A549 (cell line): ENCODE data around the gene USP24. TPM values are rescaled to one million over a fixed set of nuclear protein-coding genes. Genes with fewer than 3 reads are reported as not detected.

ENCODE experiments used
- ATAC-seq, 2 experiments: fragments of 200-7000 bp in 1 of 2; fragments of >200 bp in 1 of 2; cut with Nextera tagmentation in 1 of 2; cut with Tn5 transposase in 1 of 2; 3 replicates each; pipeline versions ENCODE4 v1.8.0 to v1.9.1; 2018 to 2020; ENCODE audit warnings: mild to moderate bottlenecking in 1 of 2, moderate library complexity in 1 of 2
- CTCF ChIA-PET: fragments of 300-600 bp; sonication (Branson Sonifier 250); formaldehyde crosslinking; extraction: SDS; loops from one replicate; lab custom pipeline; 2021; ENCODE audit warnings: antibody characterized with exemption, inconsistent platforms; lab: Yijun Ruan, JAX
- POLR2A ChIA-PET: fragments of 350-600 bp; formaldehyde crosslinking; extraction: SDS; loops from one replicate; lab custom pipeline; 2021; ENCODE audit warnings: antibody characterized with exemption, inconsistent platforms; lab: Yijun Ruan, JAX
- DNase-seq, 2 experiments: peaks; one replicate each; pipeline versions ENCODE4 v3.0.0 to v3.0.0-alpha.2; 2011 to 2016; ENCODE audit warnings: low read depth in 1 of 2, low spot score in 1 of 2
- FAIRE-seq: peaks from 2 replicates; lab custom pipeline; 2011; peaks lifted over from hg19 to GRCh38; lab: Jason Lieb, UNC
- H3K27ac ChIP-seq, 2 experiments: fragments of >200 bp; sonication (Bioruptor Twin); formaldehyde crosslinking; 3 replicates each; pipeline ENCODE4 v1.5.1; 2016 to 2017
- H3K4me1 ChIP-seq: fragments of >200 bp; sonication (Bioruptor Twin); formaldehyde crosslinking; 3 replicates; pipeline ENCODE4 v1.6.1; 2016
- H3K4me2 ChIP-seq: fragments of >200 bp; sonication (Bioruptor Twin); formaldehyde crosslinking; 3 replicates; pipeline ENCODE4 v1.6.1; 2016
- H3K4me3 ChIP-seq: fragments of >200 bp; sonication (Bioruptor Twin); formaldehyde crosslinking; 3 replicates; pipeline ENCODE4 v1.5.1; 2016
- H3K9me3 ChIP-seq: fragments of >200 bp; sonication (Bioruptor Twin); formaldehyde crosslinking; 3 replicates; pipeline ENCODE4 v1.6.1; 2016
- CBX2 ChIP-seq: fragments of 200-600 bp; sonication (generic); IDR thresholded peaks from 2 replicates; pipeline ENCODE4 v1.6.1; 2016; ENCODE audit warnings: low read depth, mild to moderate bottlenecking, borderline replicate concordance
- CBX8 ChIP-seq: fragments of 200-600 bp; sonication (generic); IDR thresholded peaks from 2 replicates; pipeline ENCODE4 v1.6.1; 2016
- CTCF ChIP-seq: fragments of >200 bp; sonication (Bioruptor Twin); formaldehyde crosslinking; IDR thresholded peaks from 3 replicates; pipeline ENCODE4 v1.5.1; 2016
- E2F6 ChIP-seq: IDR thresholded peaks from 2 replicates; pipeline ENCODE4 v1.6.1; 2012; ENCODE audit warnings: low read depth, borderline replicate concordance
- EHF ChIP-seq: fragments of 250-450 bp; sonication (Bioruptor Pico); IDR thresholded peaks from 2 replicates; pipeline ENCODE4 v1.5.0; 2020; ENCODE audit warnings: mild to moderate bottlenecking
- FOSB ChIP-seq: fragments of 250-450 bp; sonication (Bioruptor Pico); IDR thresholded peaks from 2 replicates; pipeline ENCODE4 v1.5.0; 2020; ENCODE audit warnings: mild to moderate bottlenecking, moderate library complexity
- GATA3 ChIP-seq: IDR thresholded peaks from 2 replicates; pipeline ENCODE4 v1.6.1; 2012; ENCODE audit warnings: borderline replicate concordance
- HEYL ChIP-seq: fragments of 250-450 bp; sonication (Bioruptor Pico); IDR thresholded peaks from 2 replicates; pipeline ENCODE4 v1.8.0; 2021; ENCODE audit warnings: mild to moderate bottlenecking, moderate library complexity
- HOXA7 ChIP-seq: fragments of 250-450 bp; sonication (Bioruptor Pico); IDR thresholded peaks from 2 replicates; pipeline ENCODE4 v1.5.0; 2020; ENCODE audit warnings: mild to moderate bottlenecking, moderate library complexity
- HOXB13 ChIP-seq: fragments of 250-450 bp; sonication (Bioruptor Pico); IDR thresholded peaks from 2 replicates; pipeline ENCODE4 v1.5.0; 2020; ENCODE audit warnings: low read depth, mild to moderate bottlenecking, moderate library complexity
- JUN ChIP-seq, 2 experiments: fragments of >200 bp; sonication (Bioruptor Twin); formaldehyde crosslinking; IDR thresholded peaks; 2 replicates in 1 of 2; 3 replicates in 1 of 2; pipeline ENCODE4 v1.6.1; 2016 to 2017
- MAFK ChIP-seq: fragments of 450-650 bp; IDR thresholded peaks from 2 replicates; pipeline ENCODE4 v1.6.1; 2014; ENCODE audit not compliant: partially characterized antibody
- MAX ChIP-seq: IDR thresholded peaks from 2 replicates; pipeline ENCODE4 v1.6.1; 2012
- MYC ChIP-seq: IDR thresholded peaks from 2 replicates; pipeline ENCODE4 v1.6.1; 2012; ENCODE audit warnings: mild to moderate bottlenecking, inconsistent platforms, low read length, improper control_type of control experiment, borderline replicate concordance
- POLR2A ChIP-seq: IDR thresholded peaks from 2 replicates; pipeline ENCODE4 v1.6.1; 2012; ENCODE audit warnings: mild to moderate bottlenecking, low read length
- RARB ChIP-seq: fragments of 250-450 bp; sonication (Bioruptor Pico); IDR thresholded peaks from 2 replicates; pipeline ENCODE4 v1.8.0; 2021; ENCODE audit warnings: mild to moderate bottlenecking, moderate library complexity
- RCOR1 ChIP-seq: fragments of 150-350 bp; IDR thresholded peaks from 2 replicates; pipeline ENCODE4 v1.6.1; 2014; ENCODE audit warnings: antibody characterized with exemption, low read length, low read depth
- TFCP2L1 ChIP-seq: fragments of 250-450 bp; sonication (Bioruptor Pico); IDR thresholded peaks from 2 replicates; pipeline ENCODE4 v1.5.0; 2021; ENCODE audit warnings: mild to moderate bottlenecking
- USF2 ChIP-seq: fragments of 450-650 bp; IDR thresholded peaks from 2 replicates; pipeline ENCODE4 v1.6.1; 2014; ENCODE audit warnings: antibody characterized with exemption
- ZNF302 ChIP-seq: fragments of 250-450 bp; sonication (Bioruptor Pico); IDR thresholded peaks from 2 replicates; pipeline ENCODE4 v1.9.0; 2021; ENCODE audit warnings: inconsistent platforms, mild to moderate bottlenecking, moderate library complexity
- WGBS: methylation state at CpG from one replicate; pipeline ENCODE4 v1.1.6; 2017; ENCODE audit errors: missing lambda C conversion rate; 5-methylcytosine and 5-hydroxymethylcytosine counted together
- polyA plus RNA-seq, 4 experiments: library from polyadenylated mRNA; depleted of rRNA in 3 of 4; stranded (reverse); fragments of >200 nt; fragmentation: RNase III in 1 of 4; extraction: RNeasy Plus Mini Kit Qiagen cat#74134 plus additional on column Dnase treatment in 1 of 4; gene quantifications; 2 replicates in 3 of 4; 3 replicates in 1 of 4; pipeline ENCODE4 v1.2.3, GENCODE V29; 2011 to 2017

Gene USP24
- polyA plus RNA-seq, 2 of the 4 experiments (the other 2 are of a cell fraction): 14.7 to 21.7 TPM

GRCh38 chr1:55063577-55063942, 151.6 kb downstream of the USP24 start:
- CTCF ChIA-PET: interaction anchor here (0.5 kb wide), 1 partner anchor 115 kb away, joined by 3 read pairs; no protein-coding TSS in a partner anchor
- 0 out of 6 replicates have a peak overlapping the region, but pooled peaks of 1 of the 2 experiments have one; percentile 7 for H3K27ac ChIP-seq
- peaks cover 16% of the 10 kb centered on the region for H3K4me1 ChIP-seq
- FAIRE-seq (no peak), DNase-seq (no peak), ATAC-seq (peak in 1 of 2 experiments; percentile 9; a peak in 3 of 6 replicates)
- POLR2A ChIA-PET: no interaction called here
- no peaks in the 10 kb centered on the region for H3K9me3 ChIP-seq
- no peak for TF ChIP-seq USF2
- TF ChIP-seq RARB (CRISPR knock-in tag): no peak
- no peak for TF ChIP-seq CBX2
- TF ChIP-seq JUN (IDR thresholded peaks at IDR 0.05): no peak
- no peak for TF ChIP-seq HOXA7
- TF ChIP-seq GATA3: no peak
- no peak for TF ChIP-seq RCOR1
- no peak for TF ChIP-seq FOSB (CRISPR knock-in tag)
- TF ChIP-seq HEYL: no peak
- no peak overlapping the region for H3K4me3 ChIP-seq
- no peak overlapping the region for H3K4me2 ChIP-seq
- 100% methylated on average over 2 of the region's 9 CpGs for WGBS

- ATAC-seq (no peak; a peak in 2 of 6 replicates), FAIRE-seq (no peak), DNase-seq (no peak)
- 91% methylated on average over 9 of the region's 29 CpGs for WGBS
- ChIA-PET POLR2A (no interaction called here), CTCF (interaction anchor here (0.5 kb wide), 1 partner anchor 115 kb away, joined by 3 read pairs; no protein-coding TSS in a partner anchor)
- no peaks in the 10 kb centered on the region for H3K9me3 ChIP-seq
- H3K27ac ChIP-seq: no peak overlapping the region
- H3K4me3 ChIP-seq: no peak overlapping the region
- TF ChIP-seq MYC (no peak), HOXB13 (CRISPR knock-in tag) (no peak), MAX (no peak), TFCP2L1 (CRISPR knock-in tag) (no peak), E2F6 (no peak), CBX8 (no peak), MAFK (no peak), ZNF302 (CRISPR knock-in tag) (no peak), POLR2A (no peak), FOSB (CRISPR knock-in tag) (no peak), CTCF (no peak), CBX2 (no peak)
- no peak overlapping the region for H3K4me2 ChIP-seq
- peaks cover 16% of the 10 kb centered on the region for H3K4me1 ChIP-seq
These were observed 152.2 kb downstream of the USP24 start for GRCh38 chr1:55062801-55063576.

GRCh38 chr1:55061706-55062321, 153.3 kb downstream of the USP24 start:
- no peak overlapping the region for H3K4me3 ChIP-seq
- WGBS: 57% methylated on average over 3 of the region's 4 CpGs
- no peak overlapping the region for H3K27ac ChIP-seq
- FAIRE-seq (no peak), ATAC-seq (no peak), DNase-seq (no peak)
- TF ChIP-seq GATA3 (no peak), MAFK (no peak), ZNF302 (CRISPR knock-in tag) (no peak), EHF (no peak)
- POLR2A ChIA-PET: no interaction called here
- H3K4me1 ChIP-seq: peaks cover 16% of the 10 kb centered on the region
- H3K9me3 ChIP-seq: no peaks in the 10 kb centered on the region
- CTCF ChIA-PET: interaction anchor here (1.2 kb wide), 1 partner anchor 9 kb away, joined by 4 read pairs; no protein-coding TSS in a partner anchor
- no peak overlapping the region for H3K4me2 ChIP-seq
